ENCODE measurements around the gene GLMN.

DNA sequence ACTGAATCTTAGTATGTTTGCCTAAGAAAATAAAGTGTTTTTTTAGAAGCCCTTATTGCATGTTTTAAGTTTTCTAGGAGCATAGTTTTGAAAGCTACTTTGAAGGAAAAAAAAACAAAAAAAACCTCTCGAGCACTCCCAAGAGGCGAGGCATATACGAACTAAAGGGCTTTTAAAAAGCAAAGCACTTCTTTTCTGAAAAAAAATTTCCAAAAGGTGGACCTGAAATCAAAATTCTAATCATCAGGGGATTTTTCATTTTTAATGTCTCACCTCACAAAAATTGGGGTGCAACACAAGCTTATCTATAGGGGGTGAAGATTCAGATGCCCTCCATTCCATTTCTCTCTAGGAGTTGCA, 594 bp downstream of the GLMN start:
- TF ChIP-seq POLR2A (IDR thresholded peaks at IDR 0.05) = no peak
- no peak for TF ChIP-seq CTCF (IDR thresholded peaks at IDR 0.05)
